GM18868 (cell line): ENCODE results near the gene SNX9.
A peak's percentile ranks its signal among the peaks of the same experiment; 100 is the strongest.
"Not testable (repeated sequence)": the region's sequence is repeated elsewhere in the genome, so short reads cannot be mapped to it uniquely, and the experiment has no call there.

Experiments used
- ATAC-seq: cut with Tn5 transposase; IDR thresholded peaks from one replicate; pipeline ENCODE4 v1.9.1; 2021; ENCODE audit warnings: mild to moderate bottlenecking, moderate library complexity; ENCODE audit not compliant: unreplicated experiment

Gene SNX9

DNA sequence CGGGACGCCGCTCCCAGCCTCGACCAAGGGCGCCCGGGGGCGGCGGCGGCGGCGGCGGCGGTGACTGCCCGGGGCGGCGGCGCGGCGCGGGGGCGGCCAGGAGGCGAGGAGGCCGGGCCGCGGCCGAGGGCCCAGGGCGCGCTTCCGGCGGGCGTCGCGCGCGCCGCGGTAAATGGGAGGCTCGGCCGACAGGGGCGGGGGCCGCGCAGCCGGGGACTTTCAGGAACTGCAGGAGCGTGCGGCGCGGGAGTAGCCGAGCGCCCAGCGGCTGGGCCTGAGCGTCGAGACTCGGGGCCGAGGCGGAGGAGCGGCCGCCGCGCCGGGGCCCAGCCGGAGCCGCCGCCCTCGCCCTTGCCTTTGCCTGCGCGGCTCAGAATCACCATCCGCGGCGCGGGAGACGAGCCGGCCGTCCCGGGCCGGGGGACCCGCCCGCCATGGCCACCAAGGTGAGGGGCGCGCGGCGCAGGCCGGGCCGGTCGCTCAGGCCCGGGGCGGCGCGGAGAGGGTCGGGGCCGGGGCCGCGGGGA lies at the start of gene SNX9:
Gene SNX9, plus strand, starts transcription at position 246 of the 527 bp plus-strand sequence. Its CDS starts 189 bp downstream, at position 435.
- ATAC-seq, result peak; percentile 71

DNA sequence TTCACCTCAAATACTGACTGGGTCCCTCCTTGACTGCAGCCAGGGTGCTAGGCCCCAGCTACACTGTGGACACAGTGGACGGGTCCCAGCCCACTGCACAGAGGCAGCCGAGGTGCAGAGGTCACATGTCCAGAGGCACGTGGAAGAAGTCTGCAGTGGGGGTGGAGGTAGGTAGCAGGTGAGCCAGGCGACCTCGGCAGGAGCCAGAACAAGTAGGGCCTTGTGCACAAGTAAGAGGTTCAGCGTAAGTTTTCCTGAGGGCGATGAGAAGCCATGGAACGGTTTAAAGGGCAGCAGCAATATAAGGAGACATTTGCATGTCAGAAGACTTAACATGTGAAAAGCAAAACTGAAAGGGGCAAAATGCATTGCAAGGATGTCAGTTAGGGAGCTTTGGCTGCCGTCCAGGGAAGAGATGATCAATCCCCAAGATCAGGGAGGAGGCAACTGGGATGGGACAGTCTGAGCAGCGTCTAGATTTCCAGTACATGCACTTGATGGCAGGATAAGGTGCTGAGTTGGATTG lies 49.7 kb upstream of the SNX9 start:
- ATAC-seq, result no peak

DNA sequence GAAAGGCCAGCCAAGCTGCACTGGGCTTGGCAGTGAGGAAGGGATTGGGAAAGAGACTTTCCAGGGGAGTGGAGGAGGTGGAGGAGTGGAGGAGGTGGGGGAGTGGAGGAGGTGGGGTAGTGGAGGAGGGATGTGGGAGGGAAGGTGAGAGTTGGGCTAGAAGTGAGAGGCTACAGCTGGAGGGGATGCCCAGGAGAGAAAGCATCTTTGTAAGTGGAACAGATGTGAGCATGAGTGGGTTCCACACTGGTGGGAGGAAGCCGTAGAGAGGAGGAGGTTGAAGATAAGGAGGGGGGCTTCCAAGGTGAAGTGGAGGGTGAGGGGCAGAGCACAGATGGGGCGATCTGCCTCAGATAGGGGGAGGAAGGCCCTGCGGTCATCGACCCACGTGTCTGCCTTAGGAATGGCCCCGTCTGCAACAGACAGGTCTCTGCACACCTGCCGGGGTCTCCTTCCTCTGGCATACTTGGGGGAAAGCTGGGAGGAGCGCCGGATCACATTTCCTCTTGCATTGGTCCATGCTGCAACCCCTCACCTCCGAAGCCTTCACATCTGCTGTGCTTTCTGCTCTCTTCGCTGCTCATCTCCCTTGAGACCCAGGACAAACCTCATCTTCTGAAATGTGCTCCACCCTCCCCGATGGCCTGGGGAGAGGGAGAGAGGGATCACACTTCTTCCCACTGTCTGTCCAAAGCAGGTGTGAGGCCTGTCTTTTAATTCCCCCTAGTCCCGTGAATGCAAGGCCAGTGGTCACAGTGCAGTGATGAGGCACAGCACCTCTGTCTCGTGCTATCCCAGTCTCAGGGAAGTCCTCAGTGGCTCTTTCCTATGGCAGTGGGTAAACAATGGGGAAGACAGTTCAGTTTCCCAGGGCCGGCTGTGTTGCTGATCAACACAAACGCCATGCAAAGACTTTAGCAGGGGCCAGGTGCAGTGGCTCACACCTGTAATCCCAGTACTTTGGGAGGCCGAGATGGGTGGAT lies 48.6 kb upstream of the SNX9 start:
- no peak for ATAC-seq

DNA sequence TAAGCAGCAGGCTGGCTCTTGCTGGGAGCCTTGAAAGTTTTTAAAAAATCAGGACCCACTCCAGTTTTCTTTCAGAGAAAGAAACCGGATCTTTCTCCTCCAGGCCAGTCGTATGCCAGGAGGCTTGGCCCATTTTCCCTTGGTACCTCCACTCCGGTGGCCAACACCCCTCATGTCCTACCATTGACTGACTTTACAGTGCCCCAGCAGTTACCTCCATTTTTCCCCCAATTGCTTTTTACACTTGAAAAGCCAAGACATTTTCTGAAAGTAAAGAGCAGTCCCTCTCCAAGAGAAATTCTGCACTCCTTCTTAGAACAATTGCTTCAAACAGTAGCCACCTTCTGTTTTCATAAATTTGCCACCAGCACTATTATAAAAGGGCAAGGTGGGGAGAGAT lies 47.7 kb upstream of the SNX9 start:
- ATAC-seq, result no peak

DNA sequence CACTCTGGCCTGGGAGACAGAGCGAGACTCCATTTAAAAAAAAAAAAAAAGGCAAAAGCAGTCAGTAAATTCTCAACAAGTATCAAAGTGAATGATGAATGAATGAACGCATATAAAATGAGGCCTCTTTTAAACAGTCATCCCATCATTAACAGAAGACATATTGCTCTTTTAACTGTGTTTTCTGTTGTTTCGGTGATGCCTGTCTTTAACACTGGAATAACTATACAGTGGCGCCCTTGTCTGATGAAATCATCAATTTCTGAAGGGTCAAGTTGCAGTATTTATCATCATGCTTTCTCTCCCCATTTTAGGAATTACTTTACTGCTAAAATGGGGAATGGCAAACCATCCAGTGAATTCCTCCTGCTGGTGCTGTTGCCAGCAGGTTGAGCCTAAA lies 45.7 kb upstream of the SNX9 start:
- no peak for ATAC-seq

DNA sequence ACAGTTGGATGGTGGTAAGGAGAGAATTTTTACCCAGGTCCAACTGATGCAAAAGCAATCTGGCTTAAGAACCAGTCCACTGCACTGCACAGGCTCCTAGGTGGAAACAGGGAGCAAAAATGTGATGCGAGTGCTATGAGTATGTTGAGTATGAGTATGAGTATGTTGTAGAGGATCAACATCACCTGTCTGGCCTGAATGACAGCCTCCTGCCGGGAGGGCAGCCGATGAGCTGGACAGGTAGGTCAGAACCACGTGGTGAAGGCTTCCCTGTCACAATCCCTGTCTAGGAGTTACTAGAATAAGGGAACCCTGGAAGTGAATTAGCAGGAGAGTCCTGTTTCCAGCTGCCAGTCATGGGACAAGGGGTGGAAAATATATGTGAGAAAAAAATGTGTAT lies 44.3 kb upstream of the SNX9 start:
- ATAC-seq, result no peak

DNA sequence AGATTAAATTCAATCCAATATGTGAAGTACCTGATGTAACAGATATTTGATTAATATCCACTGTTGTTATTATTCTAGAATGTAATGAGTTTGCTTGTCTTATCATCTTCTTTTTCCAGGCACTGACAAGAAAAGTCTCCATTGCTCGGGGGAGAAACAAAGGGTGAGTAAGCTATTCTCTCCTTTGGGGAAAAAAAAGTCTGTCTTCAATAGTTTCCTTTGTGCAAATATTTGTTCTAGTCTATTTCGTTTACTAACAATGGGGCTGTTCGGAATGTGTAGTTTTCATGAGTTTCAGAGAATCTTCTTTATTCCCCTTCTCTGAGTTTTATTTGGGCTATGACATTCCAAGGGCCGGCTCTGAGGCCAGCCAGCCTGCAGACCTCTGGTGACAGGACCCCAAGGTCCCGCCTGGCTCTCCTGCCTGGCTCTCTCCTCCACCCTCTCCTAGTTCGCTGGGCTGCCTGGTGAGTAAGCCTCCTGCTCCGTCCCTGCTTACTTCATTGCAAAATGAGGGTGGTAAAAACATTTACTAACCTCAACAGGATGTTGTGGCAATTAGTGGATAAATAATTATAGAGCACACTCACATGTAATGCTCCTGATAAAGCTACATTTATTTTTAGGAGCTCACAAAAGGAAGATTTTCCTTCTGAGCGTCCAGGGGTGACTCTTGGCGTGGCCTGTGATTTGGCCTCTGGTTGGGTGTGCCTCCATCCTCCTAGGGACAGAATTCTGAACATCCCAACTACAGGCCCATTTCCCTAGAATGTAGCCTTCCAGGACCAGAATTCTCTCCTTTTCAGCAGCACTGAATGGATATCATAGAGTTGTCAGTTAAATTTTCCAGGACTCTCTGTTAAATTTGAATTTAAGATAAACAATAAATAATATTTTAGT lies 43.1 kb upstream of the SNX9 start:
- ATAC-seq, result no peak

DNA sequence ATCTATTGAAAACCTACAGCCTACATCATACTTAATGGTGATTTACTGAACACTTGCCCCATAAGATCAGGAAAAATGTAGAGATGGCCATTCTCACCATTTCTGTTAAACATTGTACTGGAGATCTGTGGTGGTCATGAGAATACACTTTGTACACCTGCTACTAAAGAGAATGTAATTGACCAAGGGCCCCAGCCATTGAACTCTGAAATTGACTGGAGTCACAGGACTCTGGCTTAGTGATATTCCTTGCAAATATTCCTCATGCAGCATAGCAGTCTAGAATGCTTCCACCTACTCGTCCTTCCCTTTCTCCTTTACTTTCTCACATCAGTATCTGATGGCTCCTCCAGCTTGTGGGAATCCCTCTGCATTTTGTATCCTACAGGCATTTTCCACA lies 37.4 kb upstream of the SNX9 start:
- no peak for ATAC-seq

DNA sequence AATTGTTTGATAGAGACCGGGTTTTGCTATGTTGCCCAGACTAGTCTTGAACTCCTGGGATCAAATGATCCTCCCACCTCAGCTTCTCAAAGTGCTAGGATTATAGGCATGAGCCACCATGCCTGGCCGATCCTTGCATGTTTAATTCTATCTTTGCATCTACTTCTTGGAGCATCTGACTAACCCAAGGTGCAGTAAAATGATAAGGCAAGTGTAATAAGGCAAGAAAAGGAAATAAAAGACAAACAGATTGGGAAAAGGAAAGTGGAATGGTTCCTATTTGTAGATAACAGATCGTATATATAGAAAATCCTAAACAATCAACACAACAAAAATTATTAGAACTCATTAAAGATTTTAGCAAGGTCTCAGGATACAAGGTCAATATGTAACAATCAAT lies 36.8 kb upstream of the SNX9 start:
- ATAC-seq, result no peak

DNA sequence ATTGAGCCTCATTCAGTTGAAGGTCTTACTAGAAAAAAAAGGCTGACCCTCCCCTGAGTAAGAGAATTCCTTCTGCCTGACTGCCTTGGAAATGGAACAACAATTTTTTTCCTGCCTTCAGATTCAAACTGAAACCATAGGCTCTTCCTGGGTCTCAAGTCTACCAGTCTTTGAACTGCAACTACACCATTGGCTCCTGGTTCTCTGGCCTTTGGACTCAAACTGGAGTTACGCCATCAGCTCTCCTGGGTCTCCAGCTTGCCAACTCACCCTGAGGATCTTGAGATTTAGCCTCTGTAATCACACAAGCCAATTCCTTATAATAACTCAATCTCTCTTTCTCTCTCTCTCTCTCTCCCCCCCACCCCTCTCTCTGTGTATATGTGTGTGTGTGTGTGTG lies 36.0 kb upstream of the SNX9 start:
- no peak for ATAC-seq

DNA sequence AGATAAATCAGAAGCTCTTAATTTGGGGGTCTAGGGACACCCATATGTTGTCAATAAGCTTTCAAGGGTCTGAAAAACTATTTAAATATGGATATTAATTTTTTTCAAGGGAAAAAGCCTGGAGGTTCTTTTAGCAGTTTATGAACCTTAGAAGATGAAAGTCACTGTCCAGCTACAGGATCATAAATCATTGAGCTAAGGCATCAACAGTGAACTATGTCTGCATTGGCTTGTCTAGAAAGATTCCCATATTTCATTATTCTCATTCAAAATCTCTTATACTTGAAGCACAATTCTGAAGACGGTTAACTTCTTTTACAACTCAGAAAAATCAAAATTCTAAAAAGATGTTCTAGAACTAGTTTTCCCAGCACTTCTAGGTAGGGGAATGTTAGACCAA lies 34.9 kb upstream of the SNX9 start:
- ATAC-seq, result no peak

DNA sequence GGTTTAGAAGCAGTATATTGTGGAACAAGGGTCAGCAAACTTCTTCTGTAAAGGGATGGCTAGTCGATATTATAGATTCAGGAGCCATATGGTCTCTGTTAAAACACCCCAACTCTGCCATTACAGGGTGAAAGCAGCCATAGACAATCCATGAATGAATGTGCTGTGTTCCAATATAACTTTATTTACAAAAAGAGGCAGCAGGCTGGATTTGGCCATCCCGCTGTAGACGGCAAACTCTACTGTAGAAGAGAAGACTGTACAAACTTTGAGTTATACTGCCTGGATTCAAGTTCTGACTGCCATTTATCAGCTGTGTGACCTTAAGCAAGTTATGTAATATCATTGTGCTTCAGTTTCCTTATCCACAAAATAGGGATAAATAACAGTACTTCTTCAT lies 33.7 kb upstream of the SNX9 start:
- ATAC-seq, result no peak

DNA sequence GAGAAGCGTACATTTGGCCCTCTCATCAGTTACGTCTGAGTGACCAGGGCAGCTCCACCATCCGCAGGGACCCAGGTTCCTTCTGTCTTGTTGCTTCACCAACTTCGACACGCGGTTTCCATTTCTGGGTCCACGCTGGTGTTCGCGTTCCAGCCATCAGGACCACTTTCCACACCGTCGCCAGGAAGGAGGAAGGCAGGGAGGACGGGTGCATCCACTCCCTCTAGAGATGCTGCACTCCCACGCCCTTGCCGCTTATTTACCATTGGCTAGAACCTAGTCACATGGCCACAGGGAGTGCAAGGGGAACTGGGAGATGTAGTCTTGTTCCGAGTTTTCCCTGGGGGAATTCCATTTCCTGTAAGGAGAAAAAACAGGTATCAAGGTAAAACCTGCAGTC lies 33.2 kb upstream of the SNX9 start:
- ATAC-seq, result no peak

DNA sequence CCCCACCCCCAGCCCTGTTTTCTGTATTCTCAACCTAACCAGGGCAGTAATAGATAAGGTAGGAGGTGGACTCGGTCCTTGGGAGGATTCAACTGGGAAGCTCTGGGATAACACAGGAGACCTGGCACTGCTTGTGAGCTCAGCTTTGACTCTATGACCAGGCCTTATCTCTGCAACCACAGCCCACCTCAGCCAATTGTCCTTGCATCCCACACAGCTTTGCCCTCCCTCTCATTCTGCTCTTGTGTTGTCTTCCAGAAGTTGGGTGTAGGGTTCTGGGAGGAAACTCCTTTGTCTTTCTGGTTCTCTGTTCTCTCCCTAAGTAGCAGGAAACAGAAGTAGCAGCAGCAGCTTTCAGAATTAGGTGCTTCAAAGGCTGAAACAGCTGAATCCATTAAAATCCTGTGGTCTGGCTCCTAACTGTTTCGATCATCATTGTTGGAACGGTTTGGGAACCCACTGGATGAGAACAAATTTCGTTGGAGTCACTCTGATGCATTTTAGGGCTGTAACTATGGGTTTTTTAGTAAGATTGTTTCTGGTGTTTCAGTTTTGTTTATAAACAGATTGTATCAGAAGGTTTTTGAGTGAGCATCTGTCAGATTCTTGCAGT lies 32.4 kb upstream of the SNX9 start:
- ATAC-seq, result no peak

DNA sequence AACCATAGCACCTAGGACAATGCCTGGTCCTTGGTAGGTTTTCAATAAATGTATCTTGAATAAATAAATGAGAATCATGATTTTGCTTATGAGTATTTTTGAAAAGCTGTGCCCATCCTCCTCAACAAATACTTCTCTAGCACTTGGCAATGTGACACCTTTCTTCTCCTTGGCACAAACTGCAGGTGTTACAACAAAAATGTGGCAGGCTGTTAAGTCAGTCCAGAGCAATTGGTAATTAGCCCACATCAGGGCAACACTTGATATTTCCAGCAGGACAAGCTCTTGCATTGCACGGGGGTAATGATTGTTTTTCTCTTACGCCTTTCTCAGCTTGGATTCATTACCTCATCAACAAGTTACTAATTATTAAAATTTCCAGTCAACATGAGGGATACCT lies 31.6 kb upstream of the SNX9 start:
- ATAC-seq, result no peak

DNA sequence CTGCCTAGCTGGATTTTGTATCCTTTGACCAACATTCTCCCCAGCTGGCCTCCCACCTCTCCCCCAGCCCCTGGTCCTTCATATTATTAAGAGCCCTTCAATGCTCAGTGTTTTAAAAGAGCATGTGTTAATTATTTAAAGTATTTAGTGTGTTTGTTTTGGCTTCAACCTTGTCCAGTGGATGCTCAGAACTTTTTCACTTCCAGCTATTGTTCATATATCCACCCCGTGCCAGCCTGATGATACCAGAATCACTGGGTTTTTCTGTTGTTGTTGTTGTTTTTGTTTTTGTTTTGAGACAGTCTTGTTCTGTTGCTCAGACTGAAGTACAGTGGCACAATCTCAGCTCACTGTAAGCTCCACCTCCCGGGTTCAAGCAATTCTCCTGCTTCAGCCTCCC lies 30.4 kb upstream of the SNX9 start:
- no peak for ATAC-seq

DNA sequence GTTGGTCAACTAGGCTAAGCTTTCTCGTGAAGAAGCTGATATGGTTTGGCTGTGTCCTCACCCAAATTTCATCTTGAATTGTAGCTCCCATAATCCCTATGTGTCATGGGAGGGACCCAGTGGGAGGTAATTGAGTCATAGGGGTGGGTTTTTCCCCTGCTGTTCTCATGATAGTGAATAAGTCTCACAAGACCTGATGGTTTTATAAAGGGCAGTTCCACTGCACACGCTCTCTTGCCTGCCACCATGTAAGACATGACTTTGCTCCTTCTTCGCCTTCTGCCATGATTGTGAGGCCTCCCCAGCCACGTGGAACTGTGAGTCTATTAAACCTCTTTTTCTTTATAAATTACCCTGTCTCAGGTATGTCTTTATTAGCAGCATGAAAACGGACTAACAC lies 29.0 kb upstream of the SNX9 start:
- ATAC-seq, result not testable (repeated sequence)

DNA sequence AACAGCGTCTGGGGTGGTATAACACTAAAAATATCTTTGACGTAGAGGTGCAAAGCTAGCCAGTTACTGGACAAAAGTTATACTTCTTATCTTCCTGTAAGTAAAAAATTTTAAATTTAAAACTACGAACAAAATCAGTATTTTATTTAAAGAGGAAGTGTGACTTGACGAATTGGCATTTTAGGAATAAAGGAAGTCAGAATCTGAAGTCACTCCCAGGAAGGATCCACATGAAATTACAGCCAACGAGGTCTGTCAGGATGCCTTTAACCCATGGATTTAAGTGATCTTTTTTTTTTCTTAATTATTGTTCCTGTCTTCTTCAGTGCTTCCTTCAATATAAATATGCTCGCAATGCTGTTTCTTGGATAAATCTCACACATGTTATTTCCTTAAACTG lies 27.2 kb upstream of the SNX9 start:
- no peak for ATAC-seq

DNA sequence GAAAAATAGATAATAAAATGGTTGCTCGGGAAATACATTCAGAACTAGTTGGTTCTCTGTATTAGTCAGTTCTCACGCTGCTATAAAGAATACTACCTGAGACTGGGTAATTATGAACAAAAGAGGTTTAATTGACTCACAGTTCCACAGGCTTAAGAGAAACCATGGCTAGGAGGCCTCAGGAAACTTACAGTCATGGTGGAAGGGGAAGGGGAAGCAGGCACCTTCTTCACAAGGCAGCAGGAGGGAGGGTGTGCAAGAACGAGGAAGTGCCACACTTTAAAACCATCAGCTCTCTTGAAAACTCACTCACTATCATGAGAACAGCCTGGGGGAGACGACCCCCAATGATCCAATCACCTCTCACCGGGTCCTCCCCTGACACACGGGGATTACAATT lies 24.2 kb upstream of the SNX9 start:
- no peak for ATAC-seq

DNA sequence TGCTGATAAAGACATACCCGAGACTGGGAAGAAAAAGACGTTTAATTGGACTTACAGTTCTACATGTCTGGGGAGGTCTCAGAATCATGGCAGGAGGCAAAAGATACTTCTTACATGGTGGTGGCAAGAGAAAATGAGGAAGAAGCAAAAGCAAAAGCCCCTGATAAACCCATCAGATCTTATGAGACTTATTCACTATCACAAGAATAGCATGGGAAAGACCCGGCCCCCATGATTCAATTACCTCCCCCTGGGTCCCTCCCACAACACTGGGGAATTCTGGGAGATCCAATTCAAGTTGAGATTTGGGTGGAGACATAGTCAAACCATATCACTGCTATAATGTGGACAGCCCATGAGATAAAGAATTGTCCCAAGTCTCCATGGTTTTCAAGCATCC lies 23.5 kb upstream of the SNX9 start:
- ATAC-seq, result not testable (repeated sequence)
